DND-41 (cell line): Measurements from ENCODE around the gene RNPEPL1.

ENCODE experiments used
- CTCF ChIP-seq: IDR thresholded peaks from 2 replicates; pipeline ENCODE4 v1.5.1; 2012; ENCODE audit warnings: borderline replicate concordance, low read length, moderate library complexity, mild to moderate bottlenecking; ENCODE audit not compliant: poor library complexity, severe bottlenecking; ENCODE audit errors: extremely low read depth
- EZH2 ChIP-seq: IDR thresholded peaks from 3 replicates; pipeline ENCODE4 v1.6.1; 2012; ENCODE audit warnings: borderline replicate concordance, low read depth, mild to moderate bottlenecking, moderate library complexity, low read length, inconsistent platforms; ENCODE audit not compliant: severe bottlenecking

DNA sequence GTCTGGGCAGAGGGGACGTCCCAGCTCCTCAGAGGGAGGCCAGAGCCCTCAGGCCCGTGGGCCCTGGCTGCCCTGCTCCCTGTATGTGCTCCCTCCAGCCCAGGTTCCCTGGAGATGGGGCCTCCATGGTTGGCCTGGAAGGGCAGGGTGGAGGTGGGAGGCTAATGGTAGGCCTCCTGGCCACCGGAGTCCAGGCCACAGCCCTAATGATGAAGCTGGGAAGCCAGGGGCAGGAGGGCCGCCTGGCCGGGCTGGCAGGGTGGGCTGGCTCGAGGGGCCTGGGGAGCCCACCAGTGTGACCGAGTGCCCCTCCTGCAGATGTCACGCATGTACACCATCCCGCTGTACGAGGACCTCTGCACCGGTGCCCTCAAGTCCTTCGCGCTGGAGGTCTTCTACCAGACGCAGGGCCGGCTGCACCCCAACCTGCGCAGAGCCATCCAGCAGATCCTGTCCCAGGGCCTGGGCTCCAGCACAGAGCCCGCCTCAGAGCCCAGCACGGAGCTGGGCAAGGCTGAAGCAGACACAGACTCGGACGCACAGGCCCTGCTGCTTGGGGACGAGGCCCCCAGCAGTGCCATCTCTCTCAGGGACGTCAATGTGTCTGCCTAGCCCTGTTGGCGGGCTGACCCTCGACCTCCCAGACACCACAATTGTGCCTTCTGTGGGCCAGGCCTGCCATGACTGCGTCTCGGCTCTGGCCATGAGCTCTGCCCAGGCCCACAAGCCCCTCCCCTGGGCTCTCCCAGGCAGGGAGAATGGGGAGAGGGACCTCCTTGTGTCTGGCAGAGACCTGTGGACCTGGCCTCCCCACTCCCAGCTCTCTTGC lies 9.2 kb downstream of the RNPEPL1 start:
- TF ChIP-seq EZH2 (no peak), CTCF (no peak)
